K562 (cell line): ENCODE measurements around the gene MPC2. TPM values are rescaled to one million over a fixed set of nuclear protein-coding genes. Genes with fewer than 3 reads are reported as not detected.

ENCODE experiments used
- ATAC-seq: fragments of 200-7000 bp; cut with Tn5 transposase; 3 replicates; pipeline ENCODE4 v1.9.1; 2020; ENCODE audit warnings: moderate library complexity
- BruUV-seq: library from RNA; stranded (reverse); fragments of 400-500 nt; replicated peaks from 2 replicates; lab custom pipeline; 2021; lab: Mats Ljungman, UMichigan
- CTCF ChIA-PET: fragments of 300-600 bp; formaldehyde crosslinking; extraction: SDS; loops from one replicate; lab custom pipeline; 2021; ENCODE audit warnings: low intra/inter-chr PET ratio; lab: Yijun Ruan, JAX
- POLR2A ChIA-PET: fragments of 300-600, 350-650 bp; sonication (Branson Sonifier 250); formaldehyde crosslinking; extraction: SDS; loops from one replicate; lab custom pipeline; 2021; ENCODE audit warnings: antibody characterized with exemption, inconsistent platforms; lab: Yijun Ruan, JAX
- DNase-seq, 4 experiments: peaks; one replicate each; pipeline versions ENCODE4 v3.0.0 to v3.0.0-alpha.2; 2011 to 2018; ENCODE audit warnings: low spot score in 3 of 4, mixed read lengths in 3 of 4; ENCODE audit errors: extremely low read depth in 1 of 4
- FAIRE-seq: peaks from 2 replicates; lab custom pipeline; 2011; peaks lifted over from hg19 to GRCh38; lab: Jason Lieb, UNC
- H2AFZ ChIP-seq: 2 replicates; pipeline ENCODE4 v1.6.0; 2011; ENCODE audit warnings: low read depth, low read length, control low read depth, inconsistent platforms
- H3K27ac ChIP-seq: fragments of 200-600 bp; 3 replicates; pipeline ENCODE4 v1.8.0; 2011; ENCODE audit warnings: low read depth, mild to moderate bottlenecking, control low read depth, inconsistent platforms, low read length, moderate library complexity, mixed read lengths; ENCODE audit errors: extremely low read depth
- H3K27me3 ChIP-seq, 2 experiments: fragments of 300-600 bp in 1 of 2; 2 replicates in 1 of 2; 3 replicates in 1 of 2; pipeline versions ENCODE4 v1.6.0 to v1.8.0; 2011; ENCODE audit warnings: inconsistent platforms in 2 of 2, low read length in 2 of 2, mild to moderate bottlenecking in 1 of 2, mixed read lengths in 1 of 2, moderate library complexity in 1 of 2; ENCODE audit not compliant: control insufficient read depth in 2 of 2, insufficient read depth in 2 of 2
- H3K36me3 ChIP-seq: fragments of 300-600 bp; 3 replicates; pipeline ENCODE4 v1.8.0; 2011; ENCODE audit warnings: mild to moderate bottlenecking, low read length, inconsistent platforms; ENCODE audit not compliant: control insufficient read depth, insufficient read depth
- H3K4me1 ChIP-seq, 2 experiments: fragments of 200-600 bp in 1 of 2; replicated peaks in 1 of 2; 2 replicates in 1 of 2; 3 replicates in 1 of 2; pipeline versions ENCODE4 v1.5.1 to v1.8.0; 2011; ENCODE audit warnings: inconsistent platforms in 2 of 2, low read length in 2 of 2, mild to moderate bottlenecking in 1 of 2, mixed read lengths in 1 of 2, moderate library complexity in 1 of 2; ENCODE audit not compliant: control insufficient read depth in 2 of 2, insufficient read depth in 2 of 2
- H3K4me2 ChIP-seq: 2 replicates; pipeline ENCODE4 v1.6.1; 2011; ENCODE audit warnings: low read length, control low read depth, inconsistent platforms, mixed read lengths; ENCODE audit not compliant: insufficient read depth
- H3K4me3 ChIP-seq: fragments of 200-600 bp; sonication (generic), shearing (Covaris generic); 2 replicates; pipeline ENCODE4 v1.5.1; 2016; ENCODE audit warnings: control low read depth, inconsistent platforms
- H3K79me2 ChIP-seq: fragments of 200-600 bp; 3 replicates; pipeline ENCODE4 v1.8.0; 2011; ENCODE audit warnings: low read length, inconsistent platforms; ENCODE audit not compliant: control insufficient read depth, insufficient read depth
- H3K9ac ChIP-seq, 2 experiments: 2 replicates each; pipeline versions ENCODE4 v1.6.0 to v1.6.1; 2011; ENCODE audit warnings: low read depth in 2 of 2, low read length in 2 of 2, control low read depth in 1 of 2, inconsistent platforms in 1 of 2, mild to moderate bottlenecking in 1 of 2, mixed read lengths in 1 of 2; ENCODE audit not compliant: insufficient read depth in 1 of 2
- H3K9me1 ChIP-seq: one replicate; pipeline ENCODE4 v1.6.0; 2011; ENCODE audit warnings: inconsistent platforms, mild to moderate bottlenecking, low read length, moderate library complexity; ENCODE audit not compliant: control insufficient read depth, insufficient read depth
- H3K9me3 ChIP-seq: replicated peaks from 2 replicates; pipeline ENCODE4 v1.5.1; 2011; ENCODE audit warnings: low read depth, low read length, inconsistent platforms; ENCODE audit not compliant: control insufficient read depth, insufficient read depth
- H4K20me1 ChIP-seq: replicated peaks from 2 replicates; pipeline ENCODE4 v1.6.1; 2011; ENCODE audit warnings: low read length, inconsistent platforms, mixed read lengths; ENCODE audit not compliant: control insufficient read depth, insufficient read depth
- KDM4B ChIP-seq, 2 experiments: fragments of 450-650 bp in 1 of 2; sonication (generic) in 1 of 2; IDR thresholded peaks; 2 replicates each; pipeline ENCODE4 v1.6.1; 2016 to 2017; ENCODE audit warnings: borderline replicate concordance in 2 of 2, antibody characterized with exemption in 1 of 2, low read depth in 1 of 2, mild to moderate bottlenecking in 1 of 2
- NFE2L1 ChIP-seq: fragments of 450-650 bp; IDR thresholded peaks from 2 replicates; pipeline ENCODE4 v1.6.1; 2016; ENCODE audit warnings: missing genetic modification characterization, low read depth, mild to moderate bottlenecking, missing compliant biosample characterization, moderate library complexity, borderline replicate concordance
- POLR2A ChIP-seq: fragments of 450-650 bp; conservative IDR thresholded peaks from 2 replicates; pipeline ENCODE4 v1.6.1; 2016
- ZKSCAN3 ChIP-seq: fragments of 250-450 bp; sonication (Bioruptor Pico); IDR thresholded peaks from 2 replicates; pipeline ENCODE4 v1.4.0; 2020
- ZNF316 ChIP-seq: fragments of 450-650 bp; IDR thresholded peaks from 2 replicates; pipeline ENCODE4 v1.6.1; 2016
- WGBS: fragments of 100-300 bp; shearing (Covaris generic); methylation state at CpG from one replicate; pipeline ENCODE4 v1.1.6; 2016; ENCODE audit warnings: low coverage, mixed read lengths; ENCODE audit not compliant: insufficient coverage; ENCODE audit errors: missing lambda C conversion rate; 5-methylcytosine and 5-hydroxymethylcytosine counted together
- in situ Hi-C: fragments of 300-500 bp; cut with MboI; formaldehyde crosslinking; loops from 4 replicates; pipeline ENCODE4 v1.15.0; 2018; ENCODE audit warnings: inconsistent platforms, mixed read lengths
- intact Hi-C: fragments of 100-400 bp; cut with micrococcal nuclease; formaldehyde crosslinking; loops from 2 replicates; pipeline ENCODE4 v1.14.2; 2022
- polyA plus RNA-seq, 8 experiments: library from polyadenylated mRNA; depleted of rRNA in 4 of 8; stranded (reverse) in 5 of 8; unstranded in 3 of 8; fragments of >200 nt; fragmentation: Nextera tagmentation in 2 of 8; fragmentation: Illumina TruSeq in 1 of 8; extraction: Ambion mirVana in 2 of 8; extraction: Trizol in 1 of 8; gene quantifications; 2 replicates each; pipeline versions ENCODE4 v1.2.1 to v1.2.3, GENCODE V29; 2011 to 2014; ENCODE audit warnings: inconsistent platforms in 1 of 8, missing spikeins in 1 of 8
- total RNA-seq, 7 experiments: library from RNA; depleted of rRNA in 6 of 7; stranded (reverse); fragments of >200 nt in 6 of 7; fragmentation: Illumina TruSeq in 2 of 7; extraction: Trizol in 2 of 7; gene quantifications; 2 replicates each; pipeline versions ENCODE4 v1.2.1 to v1.2.3, GENCODE V29; 2011 to 2021; ENCODE audit warnings: low replicate concordance in 1 of 7

The MPC2 gene
- total and polyA plus RNA-seq, 9 of the 15 experiments (the other 6 are each of a cell fraction or from before 2014, with no cell fraction given), result 70.7 to 179 (median 144) TPM

DNA sequence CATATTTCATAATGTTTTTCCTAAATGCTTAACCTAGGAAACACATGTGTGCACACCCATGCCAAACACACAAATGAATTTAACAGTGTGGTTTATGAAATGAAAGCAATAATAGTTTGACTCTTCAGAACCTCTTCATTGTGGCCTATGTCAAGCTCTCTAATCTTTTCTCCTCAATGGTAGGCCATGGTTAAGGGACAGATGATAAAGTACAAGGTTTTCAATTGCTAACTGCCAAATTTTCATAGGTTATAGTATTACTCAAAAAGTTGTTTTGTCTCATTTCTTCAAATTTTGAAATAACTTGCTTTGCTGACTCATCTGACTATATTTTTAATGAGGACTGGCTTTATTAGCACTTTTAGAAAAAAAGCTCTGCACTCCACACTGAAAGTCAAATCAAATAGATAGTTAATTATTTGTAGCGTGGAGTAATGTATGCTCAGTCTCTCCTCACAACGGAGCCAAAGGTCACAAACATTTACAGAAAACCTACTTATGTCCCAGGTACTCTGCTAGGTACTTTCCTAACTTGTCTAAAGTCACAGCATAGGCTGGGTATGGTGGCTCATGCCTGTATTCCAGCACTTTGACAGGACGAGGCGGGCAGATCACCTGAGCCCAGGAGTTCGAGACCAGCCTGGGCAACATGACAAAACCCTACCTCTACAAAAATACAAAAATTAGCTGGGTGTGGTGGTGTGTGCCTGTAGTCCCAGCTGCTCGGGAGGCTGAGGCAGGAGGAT lies 19.9 kb downstream of the MPC2 start:
- no peak overlapping the region for H3K4me3 ChIP-seq
- no peaks in the 10 kb centered on the region for H3K9me3 ChIP-seq
- TF ChIP-seq ZKSCAN3 (CRISPR knock-in tag) (no peak), KDM4B (IDR thresholded peaks at IDR 0.05; ENCODE audit: borderline replicate concordance in 2 of 2, low read depth in 1 of 2) (no peak), ZNF316 (peak; percentile 30; the same call in 1 of the 2 replicates)
- peaks cover 34% of the 10 kb centered on the region for H3K79me2 ChIP-seq
- in situ Hi-C loops (no loop called here), intact Hi-C loops (no loop called here)
- ChIA-PET POLR2A (interaction anchor here (0.5 to 1.9 kb wide), 7 partner anchors 11 to 254 kb away, joined by 3 to 7 read pairs (median 4); no protein-coding TSS in a partner anchor), CTCF (no interaction called here)
- no peak overlapping the region for H3K4me2 ChIP-seq
- peaks cover 48% of the 10 kb centered on the region for H3K36me3 ChIP-seq
- no TSS peak for BruUV-seq
- H3K27me3 ChIP-seq, result no peaks in the 10 kb centered on the region
- no peak for FAIRE-seq
- peaks cover 4 to 13% of the 10 kb centered on the region in 2 experiments; a peak in 3 of 5 replicates for H3K4me1 ChIP-seq
- ATAC-seq, result no peak
- DNase-seq, result no peak
- no peak overlapping the region for H2AFZ ChIP-seq
- no peak overlapping the region; the same call in 2 of the 3 replicates for H3K27ac ChIP-seq
- H4K20me1 ChIP-seq, result no peaks in the 10 kb centered on the region
- H3K9me1 ChIP-seq, result no peaks in the 10 kb centered on the region
- no peak overlapping the region for H3K9ac ChIP-seq
- 95% methylated on average over 6 of the region's 6 CpGs for WGBS

DNA sequence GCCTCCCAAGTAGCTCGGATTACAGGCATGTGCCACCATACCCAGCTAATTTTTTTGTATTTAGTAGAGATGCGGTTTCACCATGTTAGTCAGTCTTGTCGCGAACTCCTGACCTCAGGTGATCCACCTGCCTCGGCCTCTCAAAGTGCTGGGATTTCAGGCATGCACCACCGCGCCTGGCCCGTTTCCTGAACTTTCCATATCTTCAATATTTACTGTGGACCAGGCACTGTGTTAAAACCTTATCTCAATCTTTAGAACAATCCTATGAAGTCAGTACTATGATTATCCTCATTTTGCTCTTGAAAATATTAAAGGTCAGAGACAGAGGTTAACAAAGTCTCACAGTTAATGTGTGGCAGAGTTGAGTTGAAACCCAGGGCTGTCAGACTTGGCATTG lies 21.3 kb downstream of the MPC2 start:
- Histone ChIP-seq H3K4me1 (peaks cover 4 to 8% of the 10 kb centered on the region in 2 experiments; a peak in 3 of 5 replicates), H3K79me2 (peaks cover 22% of the 10 kb centered on the region), H3K4me2 (no peak overlapping the region), H3K27me3 (no peaks in the 10 kb centered on the region), H4K20me1 (no peaks in the 10 kb centered on the region), H2AFZ (no peak overlapping the region), H3K9me1 (no peaks in the 10 kb centered on the region), H3K27ac (no peak overlapping the region), H3K4me3 (no peak overlapping the region), H3K9me3 (peaks cover under 1% of the 10 kb centered on the region; the same call in 1 of the 2 replicates), H3K36me3 (peaks cover 46% of the 10 kb centered on the region), H3K9ac (no peak overlapping the region)
- no peak for ATAC-seq
- CTCF ChIA-PET, result no interaction called here
- 94% methylated on average over 8 of the region's 8 CpGs for WGBS
- no TSS peak for BruUV-seq
- in situ Hi-C loops (no loop called here), intact Hi-C loops (no loop called here)
- no peak for DNase-seq
- no peak for FAIRE-seq
- POLR2A ChIA-PET, result interaction anchor here (0.8 to 3.2 kb wide), 7 partner anchors 8 to 80 kb away, joined by 3 to 29 read pairs (median 7); no protein-coding TSS in a partner anchor
- TF ChIP-seq POLR2A (0 out of 2 replicates have a peak, but pooled peaks have one; percentile 38), NFE2L1 (tag) (no peak)
